ENCODE data around the gene NME4. TPM values are rescaled to one million over a fixed set of nuclear protein-coding genes. Genes with fewer than 3 reads are reported as not detected.

Gene NME4
- total and polyA plus RNA-seq, 10 of the 15 experiments (the other 5 are each of a cell fraction or from before 2014, with no cell fraction given) = 11.0 to 235 (median 97.7) TPM

GRCh38 chr16:397736-398332 is 835 bp downstream of the NME4 start:
- Histone ChIP-seq H3K79me2 (ENCODE audit: control insufficient read depth, insufficient read depth, low read length) (peaks cover 2% of the 10 kb centered on the region; the same call in 1 of the 2 replicates), H3K9me3 (replicated peaks; ENCODE audit: control insufficient read depth, insufficient read depth, low read length) (no peaks in the 10 kb centered on the region), H3K4me2 (ENCODE audit: control insufficient read depth, insufficient read depth) (no peak overlapping the region), H3K4me1 (ENCODE audit: control insufficient read depth, insufficient read depth, low read length) (peaks cover 11% of the 10 kb centered on the region; the same call in 1 of the 2 replicates), H2AFZ (ENCODE audit: control insufficient read depth, low read depth, low read length) (no peak overlapping the region), H3K4me3 (no peak overlapping the region), H3K36me3 (ENCODE audit: control insufficient read depth in 2 of 2, insufficient read depth in 2 of 2, low read length in 1 of 2) (no peaks in the 10 kb centered on the region), H4K20me1 (ENCODE audit: control insufficient read depth, insufficient read depth) (no peaks in the 10 kb centered on the region), H3K27me3 (replicated peaks in 1 of 2; ENCODE audit: control insufficient read depth in 2 of 2, insufficient read depth in 2 of 2, low read length in 1 of 2) (no peaks in the 10 kb centered on the region), H3K9ac (ENCODE audit: control insufficient read depth, insufficient read depth, low read length) (no peak overlapping the region), H3K27ac (ENCODE audit: control insufficient read depth, insufficient read depth) (no peak overlapping the region)
- BruUV-seq (replicated peaks) = no TSS peak
- ATAC-seq (no peak), FAIRE-seq (no peak), DNase-seq (ENCODE audit: low read depth, low spot score) (no peak)
- in situ Hi-C loops (cut with MboI) = loop anchor here (10.0 kb wide), 1 partner anchor 267 kb away; the partner anchor contains the start of gene RHOT2
- CTCF ChIA-PET = interaction anchor here (1.0 to 1.3 kb wide), 2 partner anchors 8 to 11 kb away, joined by 3 to 4 read pairs; no protein-coding TSS in a partner anchor
- SMC1A ChIA-PET (ENCODE audit: uncharacterized antibody, unreplicated experiment) = no interaction called here
- 72% methylated on average over 20 of the region's 29 CpGs for WGBS (ENCODE audit: insufficient coverage, insufficient replicate concordance, low lambda C conversion rate, missing lambda C conversion rate)
- TF ChIP-seq CEBPZ (IDR thresholded peaks at IDR 0.05; ENCODE audit: low read depth, low read length) (no peak), FOXK2 (IDR thresholded peaks at IDR 0.05) (no peak), BRCA1 (IDR thresholded peaks at IDR 0.05; ENCODE audit: low read depth, low read length) (no peak), RFX5 (IDR thresholded peaks at IDR 0.05; ENCODE audit: low read depth, low read length) (no peak), SIX5 (IDR thresholded peaks at IDR 0.05; ENCODE audit: low read depth, low read length, severe bottlenecking) (no peak), SKIL (IDR thresholded peaks at IDR 0.05; ENCODE audit: low read depth, poor library complexity, severe bottlenecking) (no peak), EP300 (IDR thresholded peaks at IDR 0.05; ENCODE audit: borderline replicate concordance in 1 of 2, control insufficient read depth in 1 of 2, low read depth in 2 of 2, low read length in 2 of 2) (no peak), MEF2B (IDR thresholded peaks at IDR 0.05; ENCODE audit: partially characterized antibody, poor library complexity, severe bottlenecking) (no peak), POU2F2 (IDR thresholded peaks at IDR 0.05; ENCODE audit: borderline replicate concordance, low read depth, low read length) (no peak)
- intact Hi-C loops (cut with micrococcal nuclease; ENCODE audit: unreplicated experiment) = loop anchor here (10.0 kb wide), 2 partner anchors 97 to 267 kb away; partner anchors contain the start of gene RHOT2
- POLR2A ChIA-PET = interaction anchor here (0.6 kb wide), 1 partner anchor 96 kb away, joined by 4 read pairs; no protein-coding TSS in a partner anchor
- RAD21 ChIA-PET (ENCODE audit: unreplicated experiment) = no interaction called here
